Body of pancreas (tissue), 4 donors: ENCODE data around the gene UGT1A1.

Experiments used
- POLR2A ChIP-seq, 3 donors: fragments of 450-650 bp; IDR thresholded peaks; one replicate each; pipeline ENCODE4 v1.6.1; 2016; ENCODE audit warnings: antibody characterized with exemption in 3 of 3, mild to moderate bottlenecking in 2 of 3
- TF ChIP-seq, protein P1 (sequence below), 7 experiments: fragments of 450-650 bp in 4 of 7; fragments of 200-600 bp in 3 of 7; sonication (generic) in 3 of 7; IDR thresholded peaks; one replicate each; pipeline ENCODE4 v1.5.1; 2016 to 2019; ENCODE audit warnings: antibody characterized with exemption in 7 of 7

DNA sequence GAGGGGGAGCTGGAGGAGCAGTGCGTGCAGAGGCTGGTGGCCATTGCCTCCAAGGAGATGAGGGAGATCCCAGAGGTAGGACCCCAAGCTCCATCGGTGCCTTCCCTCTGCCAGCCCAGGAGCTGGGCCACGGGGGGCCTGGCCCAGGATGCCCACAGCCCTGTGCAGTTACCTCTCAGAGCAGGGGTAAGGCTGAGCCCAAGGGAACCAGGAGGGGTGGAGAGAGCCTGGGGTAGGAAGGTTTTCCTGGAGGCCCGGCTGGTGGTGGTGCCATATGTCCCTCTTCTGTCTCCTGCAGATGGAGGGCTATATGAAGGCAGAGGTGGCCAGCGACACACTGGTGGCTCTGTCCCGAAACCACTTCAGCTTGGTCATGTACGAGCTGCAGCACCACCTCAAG lies 29.5 kb downstream of the UGT1A1 start:
- TF ChIP-seq, protein P1, sequence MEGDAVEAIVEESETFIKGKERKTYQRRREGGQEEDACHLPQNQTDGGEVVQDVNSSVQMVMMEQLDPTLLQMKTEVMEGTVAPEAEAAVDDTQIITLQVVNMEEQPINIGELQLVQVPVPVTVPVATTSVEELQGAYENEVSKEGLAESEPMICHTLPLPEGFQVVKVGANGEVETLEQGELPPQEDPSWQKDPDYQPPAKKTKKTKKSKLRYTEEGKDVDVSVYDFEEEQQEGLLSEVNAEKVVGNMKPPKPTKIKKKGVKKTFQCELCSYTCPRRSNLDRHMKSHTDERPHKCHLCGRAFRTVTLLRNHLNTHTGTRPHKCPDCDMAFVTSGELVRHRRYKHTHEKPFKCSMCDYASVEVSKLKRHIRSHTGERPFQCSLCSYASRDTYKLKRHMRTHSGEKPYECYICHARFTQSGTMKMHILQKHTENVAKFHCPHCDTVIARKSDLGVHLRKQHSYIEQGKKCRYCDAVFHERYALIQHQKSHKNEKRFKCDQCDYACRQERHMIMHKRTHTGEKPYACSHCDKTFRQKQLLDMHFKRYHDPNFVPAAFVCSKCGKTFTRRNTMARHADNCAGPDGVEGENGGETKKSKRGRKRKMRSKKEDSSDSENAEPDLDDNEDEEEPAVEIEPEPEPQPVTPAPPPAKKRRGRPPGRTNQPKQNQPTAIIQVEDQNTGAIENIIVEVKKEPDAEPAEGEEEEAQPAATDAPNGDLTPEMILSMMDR (IDR thresholded peaks at IDR 0.05), result no peak
- TF ChIP-seq POLR2A (IDR thresholded peaks at IDR 0.05), result no peak
